Measurements from ENCODE around the gene PTP4A2.

PTP4A2 gene

GRCh38 chr1:31885851-31886250, 52.3 kb downstream of the PTP4A2 start:
- DNase-seq (ENCODE audit: low read depth), result no peak

- no peak for DNase-seq (ENCODE audit: low read depth)
These were observed 54.7 kb downstream of the PTP4A2 start for GRCh38 chr1:31883357-31883942.

- no peak for DNase-seq (ENCODE audit: low read depth)
These were observed 56.5 kb downstream of the PTP4A2 start for GRCh38 chr1:31881688-31882000.

GRCh38 chr1:31880957-31881687, 57.0 kb downstream of the PTP4A2 start:
- DNase-seq (ENCODE audit: low read depth), result no peak

- DNase-seq (ENCODE audit: low read depth), result no peak
These were observed 58.1 kb downstream of the PTP4A2 start for GRCh38 chr1:31879981-31880608.

GRCh38 chr1:31878058-31878457, 60.1 kb downstream of the PTP4A2 start:
- no peak for DNase-seq (ENCODE audit: low read depth)

- DNase-seq (ENCODE audit: low read depth), result no peak
These were observed 60.6 kb downstream of the PTP4A2 start for GRCh38 chr1:31877544-31877943.

GRCh38 chr1:31875636-31876236, 62.4 kb downstream of the PTP4A2 start:
- DNase-seq (ENCODE audit: low read depth), result no peak

GRCh38 chr1:31874942-31875341, 63.2 kb downstream of the PTP4A2 start:
- no peak for DNase-seq (ENCODE audit: low read depth)

GRCh38 chr1:31872658-31873636, 65.2 kb downstream of the PTP4A2 start:
- no peak for DNase-seq (ENCODE audit: low read depth)

GRCh38 chr1:31871703-31872102, 66.5 kb downstream of the PTP4A2 start:
- DNase-seq (ENCODE audit: low read depth), result no peak

- DNase-seq (ENCODE audit: low read depth), result no peak
These were observed 68.0 kb downstream of the PTP4A2 start for GRCh38 chr1:31870086-31870736.

- DNase-seq (ENCODE audit: low read depth), result no peak
These were observed 68.7 kb downstream of the PTP4A2 start for GRCh38 chr1:31869449-31869848.

GRCh38 chr1:31868862-31869261, 69.3 kb downstream of the PTP4A2 start:
- DNase-seq (ENCODE audit: low read depth), result no peak

- DNase-seq (ENCODE audit: low read depth), result no peak
These were observed 70.6 kb downstream of the PTP4A2 start for GRCh38 chr1:31867546-31867945.

GRCh38 chr1:31866450-31867032, 71.6 kb downstream of the PTP4A2 start:
- DNase-seq (ENCODE audit: low read depth), result no peak

- DNase-seq (ENCODE audit: low read depth), result no peak
These were observed 72.3 kb downstream of the PTP4A2 start for GRCh38 chr1:31865728-31866449.

- no peak for DNase-seq (ENCODE audit: low read depth)
These were observed 76.1 kb downstream of the PTP4A2 start for GRCh38 chr1:31862071-31862470.

GRCh38 chr1:31861346-31861745, 76.8 kb downstream of the PTP4A2 start:
- no peak for DNase-seq (ENCODE audit: low read depth)

- no peak for DNase-seq (ENCODE audit: low read depth)
These were observed 77.6 kb downstream of the PTP4A2 start for GRCh38 chr1:31860581-31860980.

All from activated T-helper 1 cell treated with Interleukin-2 at 50 U/mL for 16 hours (primary cell).